Esophagus squamous epithelium (tissue), 5 donors: ENCODE data around the gene BNC2. TPM values are rescaled to one million over a fixed set of nuclear protein-coding genes. Genes with fewer than 3 reads are reported as not detected.

Experiments used
- DNase-seq: peaks from one replicate; lab custom pipeline; 2025; lab: John Stamatoyannopoulos, UW
- H3K27ac ChIP-seq, 4 donors: fragments of 200-600 bp; sonication (generic); one replicate each; pipeline ENCODE4 v1.5.1; 2016 to 2019; ENCODE audit warnings: mild to moderate bottlenecking in 1 of 4
- H3K27me3 ChIP-seq, 4 donors: fragments of 200-600 bp; sonication (generic); 1 replicate in 3 of 4; 2 replicates in 1 of 4; pipeline versions ENCODE4 v1.5.1 to v1.6.0; 2017 to 2021; ENCODE audit warnings: antibody characterized with exemption in 1 of 4
- H3K36me3 ChIP-seq, 3 donors: fragments of 200-600 bp; sonication (generic); one replicate each; pipeline ENCODE4 v1.5.1; 2016 to 2019
- H3K4me1 ChIP-seq, 3 donors: fragments of 200-600 bp; sonication (generic); one replicate each; pipeline ENCODE4 v1.5.1; 2017 to 2019
- H3K4me3 ChIP-seq, 4 donors: fragments of 200-600 bp; sonication (generic); 1 replicate in 3 of 4; 2 replicates in 1 of 4; pipeline ENCODE4 v1.5.1; 2016 to 2019; ENCODE audit warnings: mild to moderate bottlenecking in 2 of 4, moderate library complexity in 1 of 4
- H3K9me3 ChIP-seq, 3 donors: fragments of 200-600 bp; sonication (generic); one replicate each; pipeline ENCODE4 v1.5.1; 2016 to 2019
- POLR2A ChIP-seq, 4 donors: fragments of 450-650 bp; IDR thresholded peaks; one replicate each; pipeline ENCODE4 v1.6.1; 2017; ENCODE audit warnings: antibody characterized with exemption in 4 of 4, mild to moderate bottlenecking in 4 of 4, moderate library complexity in 3 of 4
- WGBS, 2 donors: methylation state at CpG; one replicate each; pipeline ENCODE4 v1.1.5; 2018; 5-methylcytosine and 5-hydroxymethylcytosine counted together
- intact Hi-C: fragments of 100-400 bp; cut with DNase I; formaldehyde crosslinking; loops from one replicate; pipeline ENCODE4 v1.15.0; 2022
- total RNA-seq, 4 donors: library from RNA; depleted of rRNA; stranded (reverse); fragments of >200 nt; gene quantifications; one replicate each; pipeline ENCODE4 v1.1.0, GENCODE V29; 2016
- TF ChIP-seq, protein P1 (sequence below), 6 experiments: fragments of 450-650 bp in 4 of 6; fragments of 200-600 bp in 2 of 6; sonication (generic) in 2 of 6; IDR thresholded peaks; one replicate each; pipeline ENCODE4 v1.5.1; 2016 to 2019; ENCODE audit warnings: antibody characterized with exemption in 6 of 6, mild to moderate bottlenecking in 4 of 6, moderate library complexity in 4 of 6
- donor health status: DM: yes; HTN: yes; CAD: no.

Gene BNC2
- total RNA-seq, 4 donors from 2014 or later: 3.6 to 41.8 (median 8.5) TPM

DNA sequence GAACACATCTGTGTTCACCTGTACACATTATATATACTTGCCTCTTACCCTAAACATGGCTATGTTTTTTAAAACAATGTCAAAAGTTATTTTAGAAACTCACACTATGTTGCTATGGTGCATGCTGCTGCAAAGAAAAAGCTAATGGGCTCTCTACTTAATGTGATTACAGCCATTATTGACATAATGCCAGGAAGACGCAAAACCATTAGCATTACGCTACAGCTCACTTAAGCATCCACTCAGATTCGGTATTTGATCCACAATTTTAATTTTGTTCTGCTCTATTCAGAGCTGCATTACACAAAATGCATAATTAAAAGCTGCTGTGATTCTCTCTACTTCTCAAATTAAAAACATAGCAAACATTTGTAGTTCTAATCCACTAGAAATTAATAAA is 395.2 kb downstream of the BNC2 start:
- no peaks in the 10 kb centered on the region for H3K36me3 ChIP-seq
- H3K27me3 ChIP-seq: no peaks in the 10 kb centered on the region
- no peak for TF ChIP-seq POLR2A (IDR thresholded peaks at IDR 0.05)
- TF ChIP-seq, protein P1, sequence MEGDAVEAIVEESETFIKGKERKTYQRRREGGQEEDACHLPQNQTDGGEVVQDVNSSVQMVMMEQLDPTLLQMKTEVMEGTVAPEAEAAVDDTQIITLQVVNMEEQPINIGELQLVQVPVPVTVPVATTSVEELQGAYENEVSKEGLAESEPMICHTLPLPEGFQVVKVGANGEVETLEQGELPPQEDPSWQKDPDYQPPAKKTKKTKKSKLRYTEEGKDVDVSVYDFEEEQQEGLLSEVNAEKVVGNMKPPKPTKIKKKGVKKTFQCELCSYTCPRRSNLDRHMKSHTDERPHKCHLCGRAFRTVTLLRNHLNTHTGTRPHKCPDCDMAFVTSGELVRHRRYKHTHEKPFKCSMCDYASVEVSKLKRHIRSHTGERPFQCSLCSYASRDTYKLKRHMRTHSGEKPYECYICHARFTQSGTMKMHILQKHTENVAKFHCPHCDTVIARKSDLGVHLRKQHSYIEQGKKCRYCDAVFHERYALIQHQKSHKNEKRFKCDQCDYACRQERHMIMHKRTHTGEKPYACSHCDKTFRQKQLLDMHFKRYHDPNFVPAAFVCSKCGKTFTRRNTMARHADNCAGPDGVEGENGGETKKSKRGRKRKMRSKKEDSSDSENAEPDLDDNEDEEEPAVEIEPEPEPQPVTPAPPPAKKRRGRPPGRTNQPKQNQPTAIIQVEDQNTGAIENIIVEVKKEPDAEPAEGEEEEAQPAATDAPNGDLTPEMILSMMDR (IDR thresholded peaks at IDR 0.05): no peak
- H3K27ac ChIP-seq: no peak overlapping the region
- intact Hi-C loops: no loop called here
- H3K4me3 ChIP-seq: no peak overlapping the region
- no peak for DNase-seq
- no peaks in the 10 kb centered on the region for H3K9me3 ChIP-seq
- 83 to 92% methylated on average over 3 of the region's 3 CpGs for WGBS, 2 donors
- no peaks in the 10 kb centered on the region for H3K4me1 ChIP-seq

DNA sequence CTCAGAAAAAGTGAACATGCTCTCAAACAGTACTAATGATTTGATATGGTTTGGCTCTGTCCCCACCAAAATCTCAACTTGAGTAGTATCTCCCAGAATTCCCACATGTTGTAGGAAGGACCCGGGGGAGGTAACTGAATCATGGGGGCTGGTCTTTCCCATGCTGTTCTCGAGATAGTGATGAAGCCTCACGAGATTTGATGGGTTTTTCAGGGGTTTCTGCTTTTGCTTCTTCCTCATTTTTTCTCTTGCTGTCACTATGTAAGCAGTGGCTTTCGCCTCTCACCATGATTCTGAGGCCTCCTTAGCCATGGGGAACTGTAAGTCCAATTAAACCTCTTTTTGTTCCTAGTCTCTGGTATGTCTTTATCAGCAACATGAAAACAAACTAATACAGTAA is 401.3 kb downstream of the BNC2 start:
- no peak for DNase-seq
- WGBS, 2 donors: 74% methylated on average over 4 of the region's 4 CpGs
- Histone ChIP-seq H3K9me3 (no peaks in the 10 kb centered on the region), H3K4me1 (no peaks in the 10 kb centered on the region), H3K4me3 (no peak overlapping the region), H3K27ac (no peak overlapping the region), H3K27me3 (no peaks in the 10 kb centered on the region), H3K36me3 (no peaks in the 10 kb centered on the region)
- intact Hi-C loops: no loop called here
- TF ChIP-seq, protein P1 (IDR thresholded peaks at IDR 0.05): no peak
- no peak for TF ChIP-seq POLR2A (IDR thresholded peaks at IDR 0.05)

DNA sequence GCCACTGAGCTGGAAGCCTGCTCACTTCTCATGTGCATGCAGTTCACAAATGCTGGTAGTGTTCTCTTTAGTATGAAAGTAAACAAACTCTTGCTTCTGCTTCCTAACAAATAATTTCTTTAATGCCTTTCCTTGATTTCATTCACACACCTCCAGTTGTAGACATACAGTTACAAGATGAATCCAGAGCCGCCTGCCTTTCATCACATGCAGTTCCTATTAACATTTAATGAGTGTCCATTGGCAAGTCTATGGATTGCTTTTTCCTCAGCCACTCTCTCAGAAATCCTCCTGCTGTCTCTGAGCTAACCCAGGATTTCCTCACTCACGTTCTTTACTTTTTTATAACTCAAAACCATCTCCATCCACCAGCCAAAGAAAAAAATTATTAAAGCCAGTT is 408.6 kb downstream of the BNC2 start:
- no peak for DNase-seq
- H3K4me3 ChIP-seq: no peak overlapping the region
- no peaks in the 10 kb centered on the region for H3K9me3 ChIP-seq
- WGBS, 2 donors: 52 to 70% methylated on average over 2 of the region's 2 CpGs
- peaks cover 0 to 26% (median 7%) of the 10 kb centered on the region in 3 donors for H3K4me1 ChIP-seq
- no peak overlapping the region for H3K27ac ChIP-seq
- no peak for TF ChIP-seq POLR2A (IDR thresholded peaks at IDR 0.05)
- TF ChIP-seq, protein P1 (IDR thresholded peaks at IDR 0.05): no peak
- intact Hi-C loops: no loop called here
- no peaks in the 10 kb centered on the region for H3K36me3 ChIP-seq
- no peaks in the 10 kb centered on the region for H3K27me3 ChIP-seq

DNA sequence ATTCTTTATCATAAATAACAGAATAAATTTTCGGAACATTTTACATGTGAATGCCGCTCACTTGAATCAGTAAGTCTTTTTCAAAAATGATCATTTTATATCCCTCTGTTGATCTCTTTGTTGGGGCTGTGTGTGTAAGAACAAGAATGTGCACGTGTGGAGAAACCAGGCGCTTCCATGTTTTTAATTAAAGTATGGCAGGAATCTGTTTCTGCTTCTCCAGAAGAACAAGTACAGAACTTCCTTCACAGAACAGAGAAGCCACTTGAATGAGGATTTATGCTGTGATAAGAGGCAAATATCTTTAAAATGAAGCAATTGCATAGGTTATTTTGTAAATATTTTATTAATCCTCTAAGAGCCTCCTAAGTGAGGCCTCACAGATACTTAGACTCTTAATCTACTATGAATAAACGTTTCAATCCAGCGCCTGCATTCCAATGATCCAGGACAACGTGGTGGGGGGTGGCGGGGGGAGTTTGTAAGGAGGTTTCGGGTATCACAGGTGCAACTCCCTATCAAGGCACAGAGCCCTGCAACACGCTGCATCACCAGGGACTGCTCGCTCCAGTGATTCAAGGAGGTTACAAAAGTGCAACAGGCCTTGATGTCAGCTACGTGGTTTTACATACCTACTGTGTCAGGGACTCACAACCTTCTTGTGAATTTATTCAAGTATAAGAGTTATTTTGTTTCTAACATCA is 409.2 kb downstream of the BNC2 start:
- WGBS, 2 donors: 66 to 77% methylated on average over 8 to 11 of the region's 12 CpGs
- intact Hi-C loops: no loop called here
- Histone ChIP-seq H3K27ac (no peak overlapping the region), H3K4me1 (peaks cover 0 to 26% (median 7%) of the 10 kb centered on the region in 3 donors), H3K27me3 (no peaks in the 10 kb centered on the region), H3K4me3 (no peak overlapping the region), H3K9me3 (no peaks in the 10 kb centered on the region), H3K36me3 (no peaks in the 10 kb centered on the region)
- TF ChIP-seq POLR2A (IDR thresholded peaks at IDR 0.05): no peak
- TF ChIP-seq, protein P1 (IDR thresholded peaks at IDR 0.05): no peak
- DNase-seq: no peak

DNA sequence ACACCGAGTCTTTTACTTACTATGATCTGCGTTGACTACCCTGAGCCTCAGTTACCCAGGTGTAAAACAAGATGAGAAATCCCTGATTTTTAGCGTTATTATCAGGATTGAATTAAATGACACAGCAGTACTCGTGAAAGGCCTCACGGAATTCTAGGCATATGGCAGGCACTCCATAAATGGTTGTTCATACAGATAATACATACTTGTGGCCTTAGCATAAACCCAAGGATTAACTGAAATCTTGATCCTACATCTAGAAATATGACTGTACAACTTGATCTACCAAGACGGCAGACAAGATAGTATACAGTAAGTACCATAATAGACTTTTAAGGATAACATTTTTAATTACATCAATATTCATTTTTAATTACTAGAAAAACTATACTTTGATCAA is 409.8 kb downstream of the BNC2 start:
- WGBS, 2 donors: 96 to 98% methylated on average over 6 of the region's 6 CpGs
- no peaks in the 10 kb centered on the region for H3K27me3 ChIP-seq
- H3K36me3 ChIP-seq: no peaks in the 10 kb centered on the region
- no peak for TF ChIP-seq POLR2A (IDR thresholded peaks at IDR 0.05)
- TF ChIP-seq, protein P1 (IDR thresholded peaks at IDR 0.05): no peak
- peaks cover 0 to 26% (median 7%) of the 10 kb centered on the region in 3 donors for H3K4me1 ChIP-seq
- intact Hi-C loops: no loop called here
- no peak overlapping the region for H3K4me3 ChIP-seq
- H3K27ac ChIP-seq: no peak overlapping the region
- DNase-seq: no peak
- no peaks in the 10 kb centered on the region for H3K9me3 ChIP-seq
